Measurements from ENCODE around the gene PRSS57. TPM values are rescaled to one million over a fixed set of nuclear protein-coding genes. Genes with fewer than 3 reads are reported as not detected.
A peak's percentile ranks its signal among the peaks of the same experiment; 100 is the strongest.

The PRSS57 gene
- total and polyA plus RNA-seq, 2 of the 13 experiments (the other 11 are each of a cell fraction or from before 2014, with no cell fraction given), result 0.12 TPM; not detected in 1

DNA sequence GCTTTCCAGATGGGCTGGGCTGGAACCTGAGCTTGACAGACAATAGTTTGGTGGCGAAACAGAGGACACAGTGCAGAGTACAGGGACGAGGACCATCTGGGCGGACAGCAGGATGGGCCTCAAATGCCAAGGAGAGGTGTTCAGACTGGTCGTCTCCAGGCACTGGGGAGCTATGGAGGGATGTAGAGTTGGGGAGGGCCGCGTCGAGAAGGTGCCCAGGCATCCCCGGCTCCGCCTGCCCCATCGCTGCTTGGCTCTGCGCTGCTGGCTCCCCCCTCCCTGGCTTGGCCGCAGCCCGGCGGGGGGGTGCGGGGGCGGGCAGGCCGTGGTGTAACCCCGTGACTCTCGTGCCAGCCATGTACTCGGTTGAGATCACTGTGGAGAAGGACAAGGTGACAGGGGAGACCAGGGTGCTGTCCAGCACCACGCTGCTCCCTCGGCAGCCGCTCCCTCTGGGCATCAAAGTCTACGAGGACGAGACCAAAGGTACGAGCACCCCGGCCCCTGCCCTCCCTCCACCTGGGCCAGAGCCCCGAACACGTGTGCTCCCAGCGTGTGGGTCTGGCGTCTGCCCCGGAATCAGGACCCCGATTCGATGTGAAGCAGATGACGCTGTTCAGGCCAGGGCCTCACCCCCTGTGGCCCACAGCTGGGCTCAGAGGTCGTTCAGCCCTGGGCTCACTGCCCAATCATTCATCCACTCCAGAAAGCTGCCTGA is 44.9 kb upstream of the PRSS57 start (continued):
- TF ChIP-seq ZFP37 (CRISPR knock-in tag; IDR thresholded peaks at IDR 0.05; ENCODE audit: borderline replicate concordance) (peak; percentile 76; the same call in 1 of the 2 replicates), KDM2A (CRISPR knock-in tag; IDR thresholded peaks at IDR 0.05; ENCODE audit: borderline replicate concordance, low read depth) (peak; percentile 68; the same call in 1 of the 2 replicates), SRY (CRISPR knock-in tag; IDR thresholded peaks at IDR 0.05) (no peak; the same call in none of the 2 replicates), ZNF589 (CRISPR knock-in tag; conservative IDR thresholded peaks at IDR 0.05) (peak; percentile 84; the same call in 1 of the 2 replicates), ELF3 (CRISPR knock-in tag; IDR thresholded peaks at IDR 0.05) (no peak; the same call in 1 of the 2 replicates), KDM1A (CRISPR knock-in tag; IDR thresholded peaks at IDR 0.05) (peak; percentile 60; the same call in 1 of the 2 replicates), XRCC5 (optimal IDR thresholded peaks at IDR 0.05; ENCODE audit: low read length) (peak; percentile 60), NFATC3 (CRISPR knock-in tag; IDR thresholded peaks at IDR 0.05) (no peak), AKAP8 (CRISPR knock-in tag; IDR thresholded peaks at IDR 0.05) (0 out of 2 replicates have a peak, but pooled peaks have one; percentile 81), THYN1 (CRISPR knock-in tag; IDR thresholded peaks at IDR 0.05; ENCODE audit: borderline replicate concordance, low read depth) (no peak), BORCS8-MEF2B (CRISPR knock-in tag; IDR thresholded peaks at IDR 0.05) (peak; percentile 93), REPIN1 (CRISPR knock-in tag; IDR thresholded peaks at IDR 0.05; ENCODE audit: borderline replicate concordance, low read depth) (peak; percentile 78; the same call in 1 of the 2 replicates), ZKSCAN1 (IDR thresholded peaks at IDR 0.05; ENCODE audit: low read length) (no peak), RELA (CRISPR knock-in tag; IDR thresholded peaks at IDR 0.05) (no peak), GTF3A (CRISPR knock-in tag; conservative IDR thresholded peaks at IDR 0.05) (no peak), MEF2D (CRISPR knock-in tag; IDR thresholded peaks at IDR 0.05) (peak; percentile 70), DDIT3 (CRISPR knock-in tag; IDR thresholded peaks at IDR 0.05) (no peak), ZNF292 (CRISPR knock-in tag; IDR thresholded peaks at IDR 0.05; ENCODE audit: borderline replicate concordance, low read depth) (peak; percentile 92), ZNF232 (CRISPR knock-in tag; IDR thresholded peaks at IDR 0.05; ENCODE audit: borderline replicate concordance) (peak; percentile 74; the same call in 1 of the 2 replicates), MEIS1 (CRISPR knock-in tag; IDR thresholded peaks at IDR 0.05; ENCODE audit: borderline replicate concordance) (peak; percentile 25; the same call in 1 of the 2 replicates), ZNF251 (CRISPR knock-in tag; IDR thresholded peaks at IDR 0.05) (no peak), CC2D1A (CRISPR knock-in tag; IDR thresholded peaks at IDR 0.05) (no peak)
- TF ChIP-seq, protein P1, sequence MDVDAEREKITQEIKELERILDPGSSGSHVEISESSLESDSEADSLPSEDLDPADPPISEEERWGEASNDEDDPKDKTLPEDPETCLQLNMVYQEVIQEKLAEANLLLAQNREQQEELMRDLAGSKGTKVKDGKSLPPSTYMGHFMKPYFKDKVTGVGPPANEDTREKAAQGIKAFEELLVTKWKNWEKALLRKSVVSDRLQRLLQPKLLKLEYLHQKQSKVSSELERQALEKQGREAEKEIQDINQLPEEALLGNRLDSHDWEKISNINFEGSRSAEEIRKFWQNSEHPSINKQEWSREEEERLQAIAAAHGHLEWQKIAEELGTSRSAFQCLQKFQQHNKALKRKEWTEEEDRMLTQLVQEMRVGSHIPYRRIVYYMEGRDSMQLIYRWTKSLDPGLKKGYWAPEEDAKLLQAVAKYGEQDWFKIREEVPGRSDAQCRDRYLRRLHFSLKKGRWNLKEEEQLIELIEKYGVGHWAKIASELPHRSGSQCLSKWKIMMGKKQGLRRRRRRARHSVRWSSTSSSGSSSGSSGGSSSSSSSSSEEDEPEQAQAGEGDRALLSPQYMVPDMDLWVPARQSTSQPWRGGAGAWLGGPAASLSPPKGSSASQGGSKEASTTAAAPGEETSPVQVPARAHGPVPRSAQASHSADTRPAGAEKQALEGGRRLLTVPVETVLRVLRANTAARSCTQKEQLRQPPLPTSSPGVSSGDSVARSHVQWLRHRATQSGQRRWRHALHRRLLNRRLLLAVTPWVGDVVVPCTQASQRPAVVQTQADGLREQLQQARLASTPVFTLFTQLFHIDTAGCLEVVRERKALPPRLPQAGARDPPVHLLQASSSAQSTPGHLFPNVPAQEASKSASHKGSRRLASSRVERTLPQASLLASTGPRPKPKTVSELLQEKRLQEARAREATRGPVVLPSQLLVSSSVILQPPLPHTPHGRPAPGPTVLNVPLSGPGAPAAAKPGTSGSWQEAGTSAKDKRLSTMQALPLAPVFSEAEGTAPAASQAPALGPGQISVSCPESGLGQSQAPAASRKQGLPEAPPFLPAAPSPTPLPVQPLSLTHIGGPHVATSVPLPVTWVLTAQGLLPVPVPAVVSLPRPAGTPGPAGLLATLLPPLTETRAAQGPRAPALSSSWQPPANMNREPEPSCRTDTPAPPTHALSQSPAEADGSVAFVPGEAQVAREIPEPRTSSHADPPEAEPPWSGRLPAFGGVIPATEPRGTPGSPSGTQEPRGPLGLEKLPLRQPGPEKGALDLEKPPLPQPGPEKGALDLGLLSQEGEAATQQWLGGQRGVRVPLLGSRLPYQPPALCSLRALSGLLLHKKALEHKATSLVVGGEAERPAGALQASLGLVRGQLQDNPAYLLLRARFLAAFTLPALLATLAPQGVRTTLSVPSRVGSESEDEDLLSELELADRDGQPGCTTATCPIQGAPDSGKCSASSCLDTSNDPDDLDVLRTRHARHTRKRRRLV (CRISPR knock-in tag; IDR thresholded peaks at IDR 0.05), result peak; percentile 74; the same call in 1 of the 2 replicates
- TF ChIP-seq, protein P2, sequence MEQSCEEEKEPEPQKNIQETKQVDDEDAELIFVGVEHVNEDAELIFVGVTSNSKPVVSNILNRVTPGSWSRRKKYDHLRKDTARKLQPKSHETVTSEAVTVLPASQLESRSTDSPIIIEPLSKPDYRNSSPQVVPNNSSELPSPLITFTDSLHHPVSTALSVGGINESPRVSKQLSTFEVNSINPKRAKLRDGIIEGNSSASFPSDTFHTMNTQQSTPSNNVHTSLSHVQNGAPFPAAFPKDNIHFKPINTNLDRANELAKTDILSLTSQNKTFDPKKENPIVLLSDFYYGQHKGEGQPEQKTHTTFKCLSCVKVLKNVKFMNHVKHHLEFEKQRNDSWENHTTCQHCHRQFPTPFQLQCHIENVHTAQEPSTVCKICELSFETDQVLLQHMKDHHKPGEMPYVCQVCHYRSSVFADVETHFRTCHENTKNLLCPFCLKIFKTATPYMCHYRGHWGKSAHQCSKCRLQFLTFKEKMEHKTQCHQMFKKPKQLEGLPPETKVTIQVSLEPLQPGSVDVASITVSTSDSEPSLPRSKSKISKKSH (CRISPR knock-in tag; IDR thresholded peaks at IDR 0.05; ENCODE audit: borderline replicate concordance), result peak; percentile 77; the same call in 1 of the 2 replicates

Data from HepG2 (cell line).